HG03064 (cell line): ENCODE measurements around the gene UBQLN4.

Experiments
- ATAC-seq: cut with Tn5 transposase; IDR thresholded peaks from one replicate; pipeline ENCODE4 v1.9.1; 2021; ENCODE audit warnings: low read depth; ENCODE audit not compliant: unreplicated experiment

UBQLN4 gene

DNA sequence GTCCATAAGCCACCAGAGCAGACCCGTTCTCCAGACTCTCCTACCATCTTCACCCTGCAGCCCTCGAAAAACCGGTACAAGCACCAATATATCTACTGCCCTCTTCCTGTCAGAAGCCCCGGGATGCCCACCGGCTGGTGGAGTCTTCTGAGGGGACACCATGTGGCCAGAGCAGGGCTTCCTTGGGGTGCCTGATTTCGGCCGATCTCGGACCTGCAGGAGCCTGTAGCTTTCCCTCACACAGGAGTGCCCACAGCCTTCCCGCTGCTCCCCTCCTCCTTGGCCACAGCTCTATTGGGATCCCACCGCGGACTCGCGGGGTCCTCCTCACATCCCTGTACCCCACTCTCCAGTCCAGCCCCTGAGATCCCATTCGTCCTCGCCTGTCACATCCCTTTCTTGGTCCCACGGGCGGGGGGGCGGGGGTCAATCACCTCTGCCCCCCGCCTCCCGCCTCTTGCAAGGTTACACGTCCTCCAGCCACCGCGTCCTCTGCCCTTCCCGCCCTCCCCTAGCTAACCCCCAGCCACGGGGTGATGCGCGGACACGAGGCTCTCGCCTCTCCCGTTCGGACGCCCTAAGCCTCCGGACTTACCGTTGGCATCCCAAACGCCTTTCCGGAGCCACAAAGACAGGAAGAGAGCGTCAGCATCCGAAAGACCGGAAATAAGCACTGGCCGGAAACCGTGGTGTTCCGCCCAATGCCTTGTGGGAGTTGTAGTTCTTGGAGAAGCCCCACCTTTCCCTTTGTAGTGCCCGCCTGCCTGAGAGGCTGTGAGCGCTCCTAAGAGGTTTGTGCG is 33.1 kb downstream of the UBQLN4 start, which contains the start of gene SSR2:
SSR2 (minus strand) TSS at position 659 of the 800 bp plus-strand sequence. CDS start 784 bp downstream, outside the sequence.
- peak; percentile 92 for ATAC-seq

DNA sequence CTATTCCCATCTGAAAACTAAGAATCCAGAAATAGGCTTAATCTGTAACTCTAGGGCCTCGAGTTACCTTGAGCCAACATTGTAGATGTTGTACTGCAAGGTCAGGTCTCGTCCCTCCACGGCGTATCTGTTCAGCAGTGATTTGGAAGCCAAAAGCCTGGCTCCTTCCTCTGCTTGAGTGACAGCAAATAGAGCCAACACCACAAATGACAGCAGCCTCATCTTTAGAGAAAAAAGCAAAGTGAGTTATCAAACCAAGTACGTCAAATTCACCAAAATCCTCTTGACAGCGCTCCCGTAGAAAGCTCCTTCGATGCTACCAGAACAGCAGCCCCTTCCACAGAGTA is 33.7 kb downstream of the UBQLN4 start:
- no peak for ATAC-seq

DNA sequence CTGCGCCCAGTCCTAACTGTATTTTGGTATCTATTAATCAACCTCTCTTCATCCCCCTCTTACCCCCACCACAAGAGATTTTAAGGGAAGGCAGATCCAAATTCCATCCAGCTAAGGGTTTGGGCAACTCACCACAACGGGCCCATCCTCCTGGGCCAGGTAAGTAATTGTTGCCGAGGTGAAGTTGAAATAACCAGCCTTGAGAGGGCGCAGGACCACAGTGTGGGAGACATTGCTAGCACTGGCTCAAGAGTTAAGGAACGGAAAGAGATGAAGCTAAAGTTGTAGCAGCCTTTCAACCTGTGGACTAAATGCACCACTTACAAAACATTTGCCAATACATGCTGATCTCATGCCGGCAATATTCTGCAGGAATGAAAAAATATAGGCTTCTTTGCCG is 38.8 kb downstream of the UBQLN4 start:
- ATAC-seq: no peak

DNA sequence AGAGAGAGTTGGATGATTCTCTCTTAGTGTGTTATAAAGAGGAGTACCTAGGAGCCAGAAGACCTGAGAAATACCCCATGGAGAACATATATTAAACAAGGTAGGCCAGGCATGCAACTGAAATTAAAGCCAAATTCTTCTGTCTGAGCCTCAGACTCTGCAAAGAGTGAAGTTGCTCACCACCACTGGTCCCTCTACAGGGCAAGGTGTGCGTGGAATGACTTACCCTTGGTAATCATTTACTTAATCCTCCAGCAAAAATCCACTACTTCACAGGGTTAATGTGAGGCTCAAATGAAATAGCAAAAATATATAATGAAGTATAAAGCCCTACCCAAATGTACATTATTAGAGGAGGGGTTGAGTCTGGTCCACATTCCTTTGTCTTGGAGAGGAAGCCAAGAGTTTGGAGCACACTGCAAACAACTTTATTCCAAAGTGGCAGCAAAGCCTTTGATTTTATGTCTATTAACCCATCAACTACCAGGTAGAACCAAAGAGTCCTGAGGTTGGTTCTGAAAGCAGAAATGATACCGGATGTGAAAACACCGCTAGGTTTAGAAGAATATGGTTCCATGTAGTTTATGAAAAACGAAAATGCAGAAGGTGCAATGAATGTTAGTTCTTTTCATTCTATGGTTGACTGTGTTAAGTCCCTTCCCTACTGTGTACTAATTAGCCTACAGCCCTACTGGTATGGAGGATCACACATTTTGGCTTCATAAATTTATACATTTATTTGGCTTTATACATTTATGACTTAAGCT is 41.4 kb downstream of the UBQLN4 start:
- ATAC-seq: peak; percentile 64

DNA sequence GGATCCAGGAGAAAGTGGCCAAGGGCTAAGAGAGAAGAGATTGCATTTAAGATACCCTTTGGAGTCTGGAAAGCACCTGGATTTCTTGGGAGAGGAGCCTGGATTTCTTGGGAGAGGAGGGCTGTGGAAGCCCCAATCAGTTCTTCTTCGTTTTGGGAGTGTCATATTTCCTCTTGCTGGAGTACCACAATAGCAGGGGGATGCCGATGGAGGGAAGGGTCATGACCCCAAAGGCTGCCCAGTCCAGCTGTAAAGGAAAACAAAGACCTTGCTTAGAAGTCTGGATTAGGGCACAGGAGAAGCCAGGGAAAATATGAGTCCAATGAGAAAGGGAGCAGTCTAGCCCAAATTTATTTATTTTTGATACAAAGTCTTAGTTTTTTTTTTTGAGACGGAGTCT is 44.2 kb downstream of the UBQLN4 start:
- ATAC-seq: no peak

DNA sequence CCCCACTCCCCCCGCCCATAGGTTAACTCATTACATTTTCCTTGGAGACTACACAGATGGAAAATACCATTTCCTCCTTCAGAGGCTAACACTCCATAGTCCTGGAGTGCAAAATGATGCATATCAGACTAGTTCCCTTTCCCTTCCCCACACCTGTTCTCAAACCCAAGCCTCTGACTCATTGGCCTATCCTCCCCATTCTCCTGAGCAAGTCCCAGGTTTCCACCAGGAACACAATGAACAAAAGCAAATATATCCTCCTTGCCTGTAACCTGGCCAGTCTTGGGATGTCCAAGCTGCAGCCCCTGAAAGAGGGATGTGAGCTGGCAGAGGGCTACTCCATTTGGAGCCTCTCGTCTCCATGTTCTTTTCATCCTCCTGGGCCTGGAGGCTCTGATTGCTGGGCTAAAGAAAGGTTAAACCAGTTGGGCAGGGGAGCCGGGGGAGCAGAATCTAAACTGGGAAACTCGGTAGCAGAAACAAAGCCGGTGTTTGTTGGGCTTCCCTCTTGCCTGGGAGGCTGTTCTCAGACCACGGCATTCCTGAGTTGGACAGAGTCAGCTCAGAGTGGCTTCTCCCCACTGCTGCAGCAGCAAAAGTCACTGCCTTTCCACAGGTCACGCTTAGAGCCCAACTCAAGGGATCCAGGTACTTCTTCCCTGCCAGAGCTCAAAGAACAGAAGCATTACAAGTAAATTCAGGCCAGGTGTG is 46.8 kb downstream of the UBQLN4 start:
- ATAC-seq: no peak

DNA sequence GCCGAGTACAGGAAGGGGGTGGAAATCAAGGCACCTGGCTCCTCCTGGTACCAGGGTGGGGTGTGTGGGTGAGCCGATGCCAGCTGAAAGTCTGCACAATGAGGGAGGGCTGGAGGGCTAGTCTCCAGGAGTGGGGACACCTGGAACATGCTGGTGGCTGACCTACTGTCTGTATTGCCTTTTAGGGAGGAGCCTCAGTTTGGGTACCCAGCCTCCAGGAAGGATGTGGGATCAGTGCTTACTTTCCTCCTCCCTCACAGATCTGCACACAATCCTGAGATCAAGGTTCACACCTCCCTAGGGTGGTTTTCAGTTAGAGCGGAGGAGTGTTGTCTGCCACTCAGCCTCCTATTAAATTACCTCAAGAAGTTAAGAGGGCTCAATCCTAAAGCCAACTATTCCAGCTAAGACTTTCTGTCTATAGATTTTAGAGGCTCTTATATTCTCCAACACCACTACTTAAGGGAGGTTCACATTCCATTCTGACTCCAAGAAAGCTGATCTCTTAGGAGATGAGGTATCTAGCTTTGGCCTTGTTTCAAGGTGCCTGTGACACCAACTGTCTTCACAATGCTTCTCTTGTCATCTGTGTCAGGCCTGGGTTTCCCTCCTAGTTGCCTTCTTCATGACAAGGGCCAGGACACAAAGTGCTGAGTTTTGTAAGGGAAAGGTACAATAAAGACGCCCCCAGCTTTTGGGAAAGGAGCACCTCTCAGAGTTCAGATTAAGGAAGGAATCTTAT is 48.6 kb downstream of the UBQLN4 start:
- no peak for ATAC-seq

DNA sequence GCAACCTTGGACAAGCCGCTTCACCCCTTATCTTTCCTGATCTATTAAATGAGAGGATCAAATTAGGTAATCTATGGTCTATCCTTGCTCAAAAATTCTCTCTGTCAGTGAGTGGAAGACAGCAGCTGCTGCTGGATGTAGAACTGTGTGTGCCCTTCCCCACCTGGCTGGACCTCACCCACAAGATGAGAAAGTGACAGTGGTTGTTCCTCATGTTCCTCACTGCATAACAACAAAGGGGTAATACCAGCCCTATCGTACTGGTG is 49.7 kb downstream of the UBQLN4 start:
- no peak for ATAC-seq

DNA sequence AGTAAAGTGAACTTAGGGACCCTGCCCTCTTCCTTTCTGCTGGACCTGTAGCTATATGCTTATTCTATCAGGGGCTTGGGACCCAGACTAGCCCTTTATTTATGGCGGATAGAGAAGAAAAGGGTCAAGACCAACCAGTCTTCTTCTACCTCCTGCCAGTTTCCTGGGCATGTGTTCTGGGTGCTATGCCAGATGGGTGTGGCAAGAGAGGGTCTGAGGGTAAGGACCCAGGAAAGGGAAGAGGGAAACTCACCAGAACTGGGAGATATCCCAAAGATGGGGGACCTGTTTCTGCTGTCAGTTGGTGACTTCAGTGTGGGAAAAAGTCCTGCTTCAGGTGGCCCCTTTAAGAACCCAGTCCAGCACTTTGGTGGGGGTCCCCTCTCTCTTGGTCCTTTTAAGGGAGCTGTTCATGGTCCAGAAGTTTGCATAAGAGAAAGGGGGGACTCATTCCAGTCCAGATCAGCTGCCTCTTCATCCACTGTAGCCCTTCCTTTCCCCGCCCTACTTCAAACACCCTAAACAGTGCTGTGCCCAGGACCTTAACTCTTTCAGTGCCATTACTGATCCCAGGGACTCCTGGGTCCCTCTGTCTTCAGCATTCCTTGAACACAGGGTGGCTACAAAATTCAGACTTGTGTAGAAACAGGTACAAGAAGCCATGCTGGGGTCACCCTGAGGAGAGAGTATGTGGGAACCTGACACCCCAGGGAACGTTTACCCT is 51.2 kb downstream of the UBQLN4 start:
- no peak for ATAC-seq

DNA sequence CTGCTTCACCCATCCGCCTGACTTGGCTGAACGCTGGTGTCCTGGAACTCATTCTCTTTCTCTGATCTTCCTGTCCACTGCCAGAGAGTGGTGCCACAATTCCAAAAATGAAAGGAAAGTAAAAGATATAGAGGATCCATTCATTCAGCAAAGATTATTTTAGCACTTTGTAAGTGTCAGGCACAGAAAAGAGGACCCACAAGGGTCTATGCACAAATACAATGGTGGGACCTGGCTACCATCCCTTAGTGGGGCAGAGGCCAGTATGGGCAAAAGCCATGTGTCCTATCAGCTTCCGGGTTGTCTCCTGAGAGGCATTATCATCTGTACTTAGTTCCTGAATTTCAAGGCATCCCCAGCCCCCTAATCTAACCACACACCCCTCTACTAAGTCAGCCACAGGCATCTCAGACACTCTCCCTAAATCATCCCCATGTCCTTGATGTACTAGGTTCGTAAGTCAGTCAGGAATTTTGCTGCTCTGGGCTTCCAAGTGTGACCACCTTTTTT is 51.9 kb downstream of the UBQLN4 start:
- no peak for ATAC-seq

DNA sequence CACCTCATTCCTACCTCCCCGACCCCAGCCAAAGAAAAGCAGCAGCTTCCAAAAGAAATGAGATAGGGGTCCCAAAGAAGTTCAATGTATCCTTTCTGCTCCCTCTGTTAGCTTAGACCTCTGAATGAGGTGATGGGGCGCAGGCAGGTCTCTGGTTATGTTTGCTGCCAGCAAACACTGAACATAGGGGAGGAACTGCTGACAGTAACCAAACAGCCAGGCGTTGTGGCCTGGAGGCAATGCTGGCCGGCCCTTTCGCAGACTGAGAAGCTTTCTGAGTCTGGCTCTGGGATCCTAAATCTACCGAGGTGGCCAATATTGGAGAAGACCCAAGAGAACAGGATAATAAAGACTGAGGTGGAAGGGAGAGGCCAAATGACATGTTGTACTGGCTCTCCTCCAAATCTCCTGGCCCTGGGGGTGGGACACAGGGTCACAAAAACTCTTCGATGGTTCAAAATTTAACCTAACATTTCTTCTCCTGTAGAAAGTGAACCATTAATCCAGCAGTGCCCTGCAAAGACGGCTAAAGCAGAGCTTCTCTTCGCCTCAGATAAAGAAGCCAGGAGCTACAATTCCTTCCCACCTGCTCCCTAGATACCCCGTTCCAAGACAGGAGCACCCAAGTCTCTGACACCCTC is 52.5 kb downstream of the UBQLN4 start:
- ATAC-seq: no peak

DNA sequence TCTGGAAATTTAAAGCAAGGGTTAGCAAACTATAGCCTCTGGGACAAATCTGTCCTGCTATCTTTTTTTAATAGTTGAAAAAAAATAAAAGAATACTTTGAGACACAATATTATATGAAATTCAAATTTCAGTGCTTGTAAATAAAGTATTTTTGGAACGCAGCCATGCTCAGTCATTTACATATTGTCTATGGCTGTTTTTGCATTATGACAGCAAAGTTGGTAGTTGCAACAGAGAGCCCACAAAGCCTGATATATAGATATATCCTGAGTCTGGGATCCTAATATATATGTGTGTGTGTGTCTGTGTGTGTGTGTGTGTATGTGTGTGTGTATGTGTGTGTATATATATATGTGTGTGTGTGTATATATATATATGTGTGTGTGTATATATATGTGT is 53.6 kb downstream of the UBQLN4 start:
- no peak for ATAC-seq

DNA sequence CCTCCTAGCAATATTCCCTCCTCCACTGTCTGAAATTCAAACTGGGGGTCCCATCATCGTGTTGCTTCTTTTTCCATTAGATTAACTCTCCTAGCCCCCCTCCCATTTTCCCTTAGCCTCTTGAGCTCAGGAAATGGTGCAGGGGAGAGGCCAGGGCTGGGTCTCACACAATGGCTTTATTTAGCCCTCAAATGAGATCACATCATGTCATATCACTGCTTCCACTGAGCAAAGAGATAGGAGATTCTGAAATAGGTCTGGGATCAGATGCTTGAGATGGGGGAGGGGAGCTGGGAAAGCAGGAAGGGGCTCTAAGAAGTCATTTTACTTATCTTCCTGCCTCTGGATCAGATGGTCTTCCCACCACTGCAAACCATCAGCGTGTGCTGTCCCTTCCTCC is 57.4 kb downstream of the UBQLN4 start:
- ATAC-seq: no peak

DNA sequence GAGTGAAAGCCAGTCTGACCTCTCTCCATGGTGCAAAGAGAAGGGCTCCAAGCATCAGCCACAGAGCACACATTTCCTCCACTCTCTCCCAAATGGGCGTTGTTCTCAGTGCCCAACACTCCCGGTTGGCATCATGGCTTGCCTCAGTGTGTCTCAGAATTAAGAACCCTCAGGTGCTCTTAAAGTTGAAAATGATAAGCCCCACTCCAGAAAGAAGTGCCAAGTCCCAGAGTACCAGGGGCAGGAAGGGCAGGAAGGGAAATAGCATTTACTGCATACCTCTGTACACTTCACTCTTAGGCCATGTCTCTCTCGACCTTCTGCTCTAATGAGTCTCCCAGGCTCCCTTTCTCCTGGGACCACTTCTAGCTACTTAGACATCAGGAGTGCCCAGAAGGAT is 60.0 kb downstream of the UBQLN4 start:
- no peak for ATAC-seq

DNA sequence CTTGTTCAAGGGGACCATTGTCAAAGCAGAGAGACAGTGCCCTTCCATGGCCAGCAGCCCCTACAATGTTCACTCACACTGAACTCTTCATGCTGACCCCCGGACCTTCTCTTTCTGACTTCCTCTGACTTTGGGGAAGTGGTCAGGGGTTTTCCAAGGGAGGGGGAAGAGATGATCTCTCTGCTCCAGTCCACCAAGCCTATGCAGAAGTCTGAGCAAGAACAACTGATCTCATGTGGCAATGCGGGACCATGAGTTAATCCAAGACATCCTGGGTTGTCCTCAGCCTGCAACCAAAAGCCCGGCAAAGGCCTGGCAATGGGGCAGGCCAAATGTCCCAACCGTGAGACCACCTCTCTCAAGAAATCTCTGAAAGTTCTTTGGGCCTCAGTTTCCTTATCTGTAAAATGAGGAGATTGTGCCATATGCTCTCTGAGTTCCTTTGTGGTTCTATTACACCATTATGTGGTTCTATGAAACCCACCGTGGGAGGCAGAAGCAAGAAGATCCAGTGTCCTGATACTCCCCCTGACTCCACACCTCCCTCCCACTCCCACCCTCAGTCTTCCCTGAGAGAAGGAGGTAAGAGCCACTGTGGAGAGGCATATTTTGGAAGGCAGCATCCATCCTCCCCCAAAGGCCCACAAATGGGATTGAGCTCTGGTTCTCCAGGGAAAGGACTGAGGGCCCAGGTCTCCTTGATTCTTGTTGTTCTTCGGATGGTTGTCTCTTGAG is 63.4 kb downstream of the UBQLN4 start:
- ATAC-seq: no peak

DNA sequence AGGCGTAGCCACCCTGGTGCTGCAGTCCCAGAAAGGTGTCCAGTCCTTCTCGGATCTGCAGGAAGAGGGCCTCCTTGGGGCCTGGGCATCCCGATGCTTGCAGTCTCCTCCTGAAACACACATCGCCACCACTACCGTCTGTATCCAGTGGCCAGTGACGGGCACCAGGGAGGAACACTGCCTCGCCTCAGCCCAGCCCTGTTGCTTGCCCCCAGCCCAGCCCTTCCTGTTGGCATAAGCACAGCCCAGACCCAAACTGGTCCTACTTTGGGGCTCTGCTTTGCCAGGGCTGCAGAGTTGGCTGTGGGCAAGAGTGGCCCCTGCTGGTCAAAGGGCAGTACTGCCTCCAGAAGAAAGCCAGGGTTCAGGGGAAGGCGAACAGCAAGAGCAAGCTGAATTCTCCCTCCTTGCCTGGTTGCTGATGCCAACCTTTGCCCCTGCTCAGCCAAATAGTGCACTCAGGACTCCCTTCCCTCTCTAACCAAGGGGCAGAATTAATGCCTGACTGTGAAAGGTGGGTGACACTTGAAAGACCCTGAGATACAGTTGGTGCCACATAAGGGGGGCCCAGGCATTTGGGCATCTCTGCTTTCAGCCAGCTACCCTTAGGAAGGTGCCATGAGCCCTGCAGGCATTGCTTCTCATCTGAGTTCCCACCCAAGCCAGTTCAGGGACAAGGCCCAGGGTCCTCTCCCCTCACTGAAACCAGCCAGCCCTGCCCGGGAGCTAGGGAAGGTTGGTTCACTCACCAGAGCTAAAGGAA is 64.2 kb downstream of the UBQLN4 start:
- peak; percentile 73 for ATAC-seq
